Measurements from ENCODE around the gene AVPI1.

Gene AVPI1

GRCh38 chr10:97686962-97687784 lies at the start of gene AVPI1:
TSS of gene AVPI1 (minus strand) at chr10:97687241. CDS start at chr10:97679905, 7,336 bp downstream.
- DNase-seq, result peak; percentile 94

DNA sequence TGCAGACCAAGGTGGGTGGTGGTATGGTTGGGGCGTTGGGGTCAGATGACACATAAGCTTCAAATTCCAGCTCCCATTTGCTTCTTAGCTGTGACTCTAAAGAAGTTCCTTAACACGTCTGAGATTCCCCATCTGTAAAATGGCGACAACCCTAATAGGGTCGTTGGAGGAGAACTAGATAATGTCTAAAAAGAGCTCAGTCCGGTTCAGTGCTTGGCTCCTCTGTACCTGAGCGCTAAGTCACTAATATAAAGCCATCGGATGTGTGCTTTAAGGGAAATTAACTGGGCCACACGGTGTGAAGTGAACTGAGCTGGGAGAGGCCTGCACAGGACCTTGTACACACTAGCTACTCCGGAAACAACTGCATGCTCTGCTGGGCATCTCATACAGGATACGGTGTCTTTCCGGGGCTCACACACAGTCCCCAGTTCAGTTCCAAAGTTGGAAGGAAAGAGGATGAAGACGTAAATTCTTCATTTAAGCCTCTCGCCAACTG lies 49.4 kb upstream of the AVPI1 start:
- DNase-seq, result no peak

DNA sequence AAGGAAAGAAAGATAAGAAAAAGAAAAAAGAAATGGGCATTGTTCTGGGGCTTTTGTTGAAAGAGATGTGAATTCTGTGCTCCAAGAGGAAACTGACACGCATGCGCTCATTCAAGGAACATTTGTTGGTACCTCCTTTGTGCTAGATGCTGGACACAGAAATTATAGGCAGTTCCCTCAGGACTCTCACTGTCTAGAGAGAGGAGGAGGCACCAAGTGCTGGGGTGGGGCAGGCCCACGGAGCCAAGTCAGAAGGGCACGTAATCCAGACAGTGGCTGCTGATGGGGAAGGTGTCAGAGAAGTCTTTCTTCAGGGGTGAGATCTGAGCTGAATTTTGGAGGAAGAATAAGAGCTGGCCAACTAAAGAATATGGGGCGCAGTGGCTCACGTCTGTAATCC lies 47.0 kb upstream of the AVPI1 start:
- no peak for DNase-seq

DNA sequence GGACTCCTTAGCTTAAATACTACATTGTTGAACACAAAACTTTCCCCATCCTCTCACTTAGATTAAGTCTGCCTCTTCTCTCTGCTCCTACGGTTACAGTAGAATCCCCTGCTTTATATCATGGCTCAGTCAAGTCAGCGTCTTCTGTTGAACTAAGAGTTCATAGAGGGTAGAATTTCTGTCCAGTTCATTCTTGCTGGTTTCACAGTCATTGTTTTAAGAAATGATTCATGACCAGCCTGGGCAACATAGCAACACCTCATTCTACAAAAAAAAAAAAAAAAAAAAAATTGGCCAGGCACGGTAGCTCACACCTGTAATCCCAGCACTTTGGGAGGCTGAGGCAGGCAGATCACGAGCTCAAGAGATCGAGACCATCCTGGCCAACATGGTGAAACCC lies 46.2 kb upstream of the AVPI1 start:
- no peak for DNase-seq

DNA sequence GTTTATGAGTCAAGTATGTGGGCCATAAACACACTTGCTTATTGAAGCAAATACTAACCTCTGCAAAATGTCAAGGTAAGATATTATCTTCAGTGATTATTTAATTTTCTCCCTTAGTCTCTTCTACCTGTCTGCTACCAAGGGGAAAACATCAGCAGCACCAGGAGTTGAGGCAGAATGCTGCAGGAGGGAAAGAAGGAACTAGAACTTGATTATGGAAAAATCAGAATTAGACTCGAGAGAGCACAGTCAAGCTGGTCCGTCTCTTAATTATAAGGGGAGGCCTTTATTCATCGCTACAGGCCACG lies 45.0 kb upstream of the AVPI1 start:
- no peak for DNase-seq

DNA sequence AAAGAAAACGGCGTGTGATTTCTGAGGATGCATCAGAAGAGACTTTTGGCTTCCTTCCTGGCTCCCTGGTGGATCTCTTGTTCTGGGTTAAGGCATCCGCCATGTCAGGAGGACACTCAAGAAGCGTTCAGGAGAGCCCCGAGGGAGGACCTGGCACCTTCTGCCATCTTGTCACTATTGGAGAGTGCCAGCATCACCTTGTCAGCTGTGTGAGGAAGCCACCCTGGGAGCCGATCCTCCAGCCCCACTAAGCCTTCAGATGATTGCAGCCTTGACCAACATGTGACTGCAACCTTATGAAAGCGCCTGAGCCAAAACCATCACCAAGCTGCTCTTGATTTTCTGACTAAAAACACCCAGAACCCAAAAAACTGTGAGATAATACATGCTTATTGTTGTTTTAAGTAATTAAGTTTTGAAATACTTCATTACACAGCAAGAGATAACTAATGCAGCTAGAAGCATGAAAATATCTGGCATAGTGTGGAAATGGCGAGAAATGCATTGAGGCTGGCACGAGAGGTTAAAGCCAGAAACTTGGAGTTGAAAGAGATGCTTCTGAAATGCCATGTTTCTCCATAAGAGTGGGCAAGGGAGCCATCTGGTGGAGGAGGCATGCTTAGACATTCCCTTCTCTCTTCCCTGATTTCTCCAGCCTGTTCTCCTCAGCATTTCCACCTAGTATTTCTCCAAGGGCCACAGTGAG lies 44.5 kb upstream of the AVPI1 start:
- DNase-seq, result peak; percentile 78

GRCh38 chr10:97729014-97729413 lies 42.0 kb upstream of the AVPI1 start:
- no peak for DNase-seq

DNA sequence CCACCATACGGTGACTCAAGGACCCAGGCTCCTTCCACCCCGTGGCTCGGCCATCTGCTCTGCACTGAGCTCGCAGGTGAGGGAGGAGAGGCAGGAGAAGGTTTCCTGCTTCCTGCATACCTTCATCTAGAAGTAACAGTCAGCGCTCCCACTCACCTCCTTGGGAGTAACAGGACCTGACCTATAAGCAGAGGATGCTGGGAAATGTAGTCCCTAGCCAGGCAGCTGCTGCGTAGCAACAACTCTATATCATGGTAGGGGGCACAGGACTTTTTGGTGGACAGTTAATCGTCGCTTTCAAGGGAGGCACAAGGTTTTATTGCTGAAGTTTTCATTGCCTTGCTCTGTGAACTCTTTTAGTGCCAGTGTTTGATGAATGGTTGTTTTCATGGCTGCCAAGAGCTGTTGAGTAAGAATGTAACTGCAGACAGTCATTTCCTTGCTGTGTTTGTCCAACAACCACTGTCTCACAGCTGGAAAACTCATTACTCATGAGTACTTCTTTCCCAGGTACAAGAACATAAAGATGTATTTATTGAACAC lies 39.7 kb upstream of the AVPI1 start:
- DNase-seq, result peak; percentile 59

GRCh38 chr10:97724341-97724941 lies 37.4 kb upstream of the AVPI1 start:
- DNase-seq, result no peak

GRCh38 chr10:97723001-97723400 lies 36.0 kb upstream of the AVPI1 start:
- DNase-seq, result no peak

- DNase-seq, result no peak
Measured at GRCh38 chr10:97721871-97722780, 35.1 kb upstream of the AVPI1 start.

GRCh38 chr10:97719602-97720001 lies 32.6 kb upstream of the AVPI1 start:
- no peak for DNase-seq

DNA sequence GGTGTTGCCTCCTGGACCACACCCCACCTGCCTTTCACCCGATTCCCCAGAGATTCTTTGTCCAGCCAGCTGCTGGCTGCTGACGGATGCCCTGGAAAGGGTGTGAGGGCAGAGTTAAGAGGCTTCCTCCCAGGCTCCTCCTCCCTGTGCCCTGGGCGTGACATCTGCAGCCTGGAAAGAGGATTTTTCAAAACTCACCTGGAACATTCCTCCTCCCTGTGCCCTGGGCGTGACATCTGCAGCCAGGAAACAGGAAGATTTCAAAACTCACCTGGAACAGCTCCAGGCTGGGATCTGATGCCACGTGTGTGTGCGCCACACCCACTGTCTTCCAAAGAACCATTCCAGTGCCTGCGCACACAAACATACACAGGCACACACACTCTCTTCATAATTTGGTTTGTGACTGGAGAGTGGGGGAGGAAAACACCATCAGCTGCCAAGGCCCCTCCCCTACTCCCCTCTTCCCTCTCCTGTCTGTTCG lies 31.7 kb upstream of the AVPI1 start:
- no peak for DNase-seq

GRCh38 chr10:97718178-97718577 lies 31.1 kb upstream of the AVPI1 start:
- DNase-seq, result no peak

DNA sequence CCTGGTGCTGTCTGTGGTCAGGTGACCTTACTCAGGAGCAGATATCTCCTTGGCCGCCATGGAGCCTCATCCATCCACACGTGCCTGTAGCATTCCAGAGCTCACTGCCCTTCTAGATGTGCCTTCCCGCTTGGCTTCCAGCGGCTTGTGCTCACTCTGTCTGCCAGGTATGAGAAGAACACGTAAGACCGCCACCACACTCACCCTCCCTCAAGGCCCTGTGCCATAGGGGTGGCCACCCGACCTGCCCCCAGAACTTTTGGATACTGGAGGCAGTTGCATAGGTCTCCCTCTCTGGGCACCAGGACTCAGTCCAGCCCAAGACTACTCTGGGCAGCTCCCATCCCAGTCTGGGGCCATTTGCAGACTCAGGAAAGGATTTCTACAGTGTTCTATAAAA lies 30.6 kb upstream of the AVPI1 start:
- DNase-seq, result no peak

GRCh38 chr10:97715259-97715874 lies 28.3 kb upstream of the AVPI1 start:
- DNase-seq, result no peak

DNA sequence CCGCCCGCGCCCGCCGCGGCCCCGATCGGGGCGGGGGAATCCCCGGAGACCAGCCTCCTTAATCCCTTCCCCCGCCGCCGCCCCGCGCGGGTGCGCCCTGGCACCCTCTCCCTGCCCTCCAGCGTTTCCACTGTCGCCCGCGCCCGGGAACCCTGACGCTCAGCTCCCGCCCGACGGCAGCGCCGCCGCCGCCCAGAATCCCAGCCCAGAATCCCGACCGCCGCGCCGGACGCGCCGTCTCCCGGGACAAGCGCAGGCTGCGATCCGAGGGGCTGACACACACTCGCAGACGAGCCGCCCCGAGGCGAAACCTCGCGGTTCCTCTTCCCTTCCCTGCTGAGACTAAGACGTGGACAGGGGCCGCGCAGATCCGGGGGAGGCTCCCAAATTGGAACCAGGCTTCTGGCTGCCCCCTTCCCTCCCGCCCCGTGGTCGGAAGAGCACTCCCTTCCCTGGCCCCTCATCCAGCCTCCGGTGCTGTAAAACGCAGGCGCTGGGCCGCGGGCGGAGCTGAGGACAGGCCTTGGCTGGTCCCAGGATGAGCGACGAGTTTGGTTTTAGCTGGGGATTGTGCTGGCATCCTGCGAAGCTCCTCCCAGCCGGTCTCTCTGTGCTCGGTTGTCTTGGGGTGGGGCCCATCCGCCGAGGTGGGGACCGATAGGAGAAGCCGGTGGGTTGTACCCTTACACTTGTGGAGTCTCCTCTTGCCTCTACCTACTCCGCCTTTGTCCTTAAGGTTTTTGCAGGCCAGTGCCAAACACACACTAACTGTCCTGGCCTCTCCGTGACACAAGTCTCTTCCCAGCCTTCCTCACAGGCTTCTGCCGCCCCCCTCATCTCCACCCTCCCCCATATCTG lies 27.6 kb upstream of the AVPI1 start:
- no peak for DNase-seq

GRCh38 chr10:97713826-97714400 lies 26.9 kb upstream of the AVPI1 start:
- peak; percentile 45 for DNase-seq

GRCh38 chr10:97713339-97713825 lies 26.3 kb upstream of the AVPI1 start, which contains the start of gene MARVELD1:
TSS of gene MARVELD1 (plus strand) at chr10:97713730. CDS start at chr10:97713877, 147 bp downstream.
- peak; percentile 20 for DNase-seq

Data from kidney glomerular epithelial cell (primary cell).